ENCODE results near the gene ZNF485. TPM values are rescaled to one million over a fixed set of nuclear protein-coding genes. Genes with fewer than 3 reads are reported as not detected.

ZNF485 gene
- total RNA-seq, 2 donors from 2014 or later = 6.9 to 16.1 TPM

- Histone ChIP-seq H3K27me3 (replicated peaks; ENCODE audit: insufficient read depth) (no peaks in the 10 kb centered on the region), H3K4me3 (peak overlapping the region; percentile 48 to 60), H3K36me3 (no peaks in the 10 kb centered on the region), H3K4me1 (replicated peaks) (no peaks in the 10 kb centered on the region), H3K27ac (peak overlapping the region; percentile 25 to 50), H3K9me3 (no peaks in the 10 kb centered on the region)
- 41% methylated on average over 14 of the region's 14 CpGs for WGBS
- no peak for TF ChIP-seq CTCF (IDR thresholded peaks at IDR 0.05)
- no peak for TF ChIP-seq POLR2AphosphoS5 (IDR thresholded peaks at IDR 0.05)
- TF ChIP-seq POLR2A (IDR thresholded peaks at IDR 0.05) = no peak
- DNase-seq (ENCODE audit: low spot score) = no peak
- intact Hi-C loops (cut with DNase I) = no loop called here
Measured at GRCh38 chr10:43573250-43574000, 32.8 kb upstream of the ZNF485 start.

- TF ChIP-seq POLR2A (IDR thresholded peaks at IDR 0.05) = no peak
- peak in 1 of 4 experiments; percentile 15 for TF ChIP-seq CTCF (IDR thresholded peaks at IDR 0.05)
- TF ChIP-seq POLR2AphosphoS5 (IDR thresholded peaks at IDR 0.05) = peak; percentile 83
- Histone ChIP-seq H3K36me3 (no peaks in the 10 kb centered on the region), H3K4me1 (replicated peaks) (no peaks in the 10 kb centered on the region), H3K4me3 (peak within 1 kb of the TSS; percentile 48 to 60), H3K9me3 (no peaks in the 10 kb centered on the region), H3K27me3 (replicated peaks; ENCODE audit: insufficient read depth) (no peaks in the 10 kb centered on the region), H3K27ac (peak within 1 kb of the TSS; percentile 25 to 50)
- WGBS = 2% methylated on average over 73 of the region's 78 CpGs
- intact Hi-C loops (cut with DNase I) = no loop called here
- DNase-seq (ENCODE audit: low spot score) = peak; percentile 78
Measured at GRCh38 chr10:43574001-43574892, 32.0 kb upstream of the ZNF485 start, which contains the start of gene ZNF239. ZNF239 (minus strand) TSS chr10:43574616; CDS start chr10:43558079, 16,537 bp downstream.

- 87% methylated on average over 8 of the region's 8 CpGs for WGBS
- Histone ChIP-seq H3K4me3 (peak overlapping the region; percentile 48 to 60), H3K27ac (peak overlapping the region in 1 of 2 donors; percentile 50), H3K27me3 (replicated peaks; ENCODE audit: insufficient read depth) (no peaks in the 10 kb centered on the region), H3K4me1 (replicated peaks) (no peaks in the 10 kb centered on the region), H3K36me3 (no peaks in the 10 kb centered on the region), H3K9me3 (no peaks in the 10 kb centered on the region)
- TF ChIP-seq CTCF (IDR thresholded peaks at IDR 0.05) (no peak), POLR2A (IDR thresholded peaks at IDR 0.05) (no peak), POLR2AphosphoS5 (IDR thresholded peaks at IDR 0.05) (no peak)
- DNase-seq (ENCODE audit: low spot score) = no peak
- intact Hi-C loops (cut with DNase I) = no loop called here
Measured at GRCh38 chr10:43574906-43575305, 31.3 kb upstream of the ZNF485 start.

GRCh38 chr10:43576062-43576461, 30.2 kb upstream of the ZNF485 start:
- Histone ChIP-seq H3K36me3 (no peaks in the 10 kb centered on the region), H3K4me3 (no peak overlapping the region), H3K4me1 (replicated peaks) (no peaks in the 10 kb centered on the region), H3K27me3 (replicated peaks; ENCODE audit: insufficient read depth) (no peaks in the 10 kb centered on the region), H3K9me3 (no peaks in the 10 kb centered on the region), H3K27ac (no peak overlapping the region)
- no peak for DNase-seq (ENCODE audit: low spot score)
- 93% methylated on average over 5 of the region's 5 CpGs for WGBS
- intact Hi-C loops (cut with DNase I) = no loop called here
- TF ChIP-seq POLR2A (IDR thresholded peaks at IDR 0.05) (no peak), CTCF (IDR thresholded peaks at IDR 0.05) (no peak), POLR2AphosphoS5 (IDR thresholded peaks at IDR 0.05) (no peak)

All from prostate gland (tissue), 2 donors.